GM23338 (cell line): ENCODE measurements around the gene INPP5D. TPM values are rescaled to one million over a fixed set of nuclear protein-coding genes. Genes with fewer than 3 reads are reported as not detected.
A peak's percentile ranks its signal among the peaks of the same experiment; 100 is the strongest.

Source experiments
- ATAC-seq: fragments of 200-7000 bp; cut with Tn5 transposase; 3 replicates; pipeline ENCODE4 v1.9.1; 2020
- DNase-seq: peaks from one replicate; pipeline ENCODE4 v3.0.0-alpha.2; 2015; ENCODE audit warnings: low spot score
- H2AFZ ChIP-seq: fragments of 200-600 bp; sonication (generic); 2 replicates; pipeline ENCODE4 v1.8.0; 2016; ENCODE audit warnings: antibody characterized with exemption, mild to moderate bottlenecking, moderate library complexity
- H3F3A ChIP-seq: fragments of 200-600 bp; sonication (generic); replicated peaks from 2 replicates; pipeline ENCODE4 v1.8.0; 2017; ENCODE audit warnings: antibody characterized with exemption, mixed run types, low read depth
- H3K27ac ChIP-seq: fragments of 200-600 bp; sonication (generic); 2 replicates; pipeline ENCODE4 v1.6.1; 2016; ENCODE audit warnings: low read depth
- H3K27me3 ChIP-seq: fragments of 200-600 bp; sonication (generic); 2 replicates; pipeline ENCODE4 v1.8.0; 2016; ENCODE audit warnings: mild to moderate bottlenecking, mixed run types, moderate library complexity; ENCODE audit not compliant: insufficient read depth
- H3K36me3 ChIP-seq: fragments of 200-600 bp; sonication (generic); 2 replicates; pipeline ENCODE4 v1.8.0; 2016; ENCODE audit warnings: mild to moderate bottlenecking; ENCODE audit not compliant: insufficient read depth
- H3K4me1 ChIP-seq: fragments of 200-600 bp; sonication (generic); 2 replicates; pipeline ENCODE4 v1.8.0; 2016; ENCODE audit warnings: mild to moderate bottlenecking, moderate library complexity; ENCODE audit not compliant: insufficient read depth
- H3K4me2 ChIP-seq: fragments of 200-600 bp; sonication (generic); 2 replicates; pipeline ENCODE4 v1.7.1; 2017; ENCODE audit warnings: mixed run types
- H3K4me3 ChIP-seq: fragments of 200-600 bp; sonication (generic); 2 replicates; pipeline ENCODE4 v1.6.1; 2016; ENCODE audit warnings: mixed run types
- H3K79me2 ChIP-seq: fragments of 200-600 bp; sonication (generic); replicated peaks from 2 replicates; pipeline ENCODE4 v1.8.0; 2017; ENCODE audit warnings: mild to moderate bottlenecking; ENCODE audit not compliant: insufficient read depth
- H3K9me2 ChIP-seq: fragments of 200-600 bp; sonication (generic); 2 replicates; pipeline ENCODE4 v1.8.0; 2017; ENCODE audit not compliant: insufficient read depth
- H4K20me1 ChIP-seq: fragments of 200-600 bp; sonication (generic); replicated peaks from 2 replicates; pipeline ENCODE4 v1.8.0; 2017; ENCODE audit warnings: mild to moderate bottlenecking; ENCODE audit not compliant: insufficient read depth
- H3K27ac Mint-ChIP-seq: 2 replicates; pipeline ENCODE4 v1.8.0; 2020; ENCODE audit warnings: inconsistent platforms, mild to moderate bottlenecking, moderate library complexity, mixed read lengths
- H3K27me3 Mint-ChIP-seq: 3 replicates; pipeline ENCODE4 v1.8.0; 2022; ENCODE audit warnings: low read depth, mild to moderate bottlenecking, moderate library complexity, mixed read lengths, inconsistent platforms; ENCODE audit not compliant: insufficient read depth, poor library complexity
- H3K36me3 Mint-ChIP-seq: 3 replicates; pipeline ENCODE4 v1.8.0; 2021; ENCODE audit warnings: low read depth, mild to moderate bottlenecking, inconsistent platforms, moderate library complexity, mixed read lengths
- H3K4me1 Mint-ChIP-seq: 3 replicates; pipeline ENCODE4 v1.8.0; 2020; ENCODE audit warnings: mild to moderate bottlenecking, inconsistent platforms, mixed read lengths
- H3K4me3 Mint-ChIP-seq: 3 replicates; pipeline ENCODE4 v1.8.0; 2021; ENCODE audit warnings: moderate library complexity, mild to moderate bottlenecking, inconsistent platforms, mixed read lengths
- H3K9me3 Mint-ChIP-seq: 3 replicates; pipeline ENCODE4 v1.8.0; 2020; ENCODE audit warnings: moderate library complexity, mild to moderate bottlenecking, inconsistent platforms, mixed read lengths
- CREB1 ChIP-seq: fragments of 250-450 bp; sonication (Bioruptor Pico); IDR thresholded peaks from 2 replicates; pipeline ENCODE4 v1.5.0; 2020; ENCODE audit warnings: low read depth, mild to moderate bottlenecking, moderate library complexity
- CTCF ChIP-seq, 2 experiments: fragments of 200-600 bp in 1 of 2; sonication (generic) in 1 of 2; conservative IDR thresholded peaks; 2 replicates each; pipeline versions ENCODE4 v1.5.1 to v1.6.1; 2016 to 2017; ENCODE audit warnings: antibody characterized with exemption in 2 of 2, low read depth in 2 of 2, mild to moderate bottlenecking in 2 of 2, moderate library complexity in 1 of 2
- ETS1 ChIP-seq: IDR thresholded peaks from 2 replicates; pipeline ENCODE4 v1.6.1; 2016; ENCODE audit warnings: antibody characterized with exemption
- EZH2 ChIP-seq: fragments of 200-600 bp; sonication (generic); IDR thresholded peaks from one replicate; pipeline ENCODE4 v1.8.0; 2017; ENCODE audit warnings: antibody characterized with exemption, mild to moderate bottlenecking, low read depth; ENCODE audit not compliant: unreplicated experiment
- EZH2phosphoT487 ChIP-seq: fragments of 200-600 bp; sonication (generic); IDR thresholded peaks from one replicate; pipeline ENCODE4 v1.8.1; 2018; ENCODE audit warnings: antibody characterized with exemption; ENCODE audit not compliant: unreplicated experiment
- JUNB ChIP-seq: IDR thresholded peaks from one replicate; pipeline ENCODE4 v1.6.1; 2016; ENCODE audit warnings: antibody characterized with exemption; ENCODE audit not compliant: unreplicated experiment
- NANOG ChIP-seq: IDR thresholded peaks from 2 replicates; pipeline ENCODE4 v1.6.1; 2016; ENCODE audit warnings: antibody characterized with exemption, borderline replicate concordance
- POLR2AphosphoS5 ChIP-seq: IDR thresholded peaks from 2 replicates; pipeline ENCODE4 v1.6.1; 2016; ENCODE audit warnings: antibody characterized with exemption, low read depth
- REST ChIP-seq: IDR thresholded peaks from one replicate; pipeline ENCODE4 v1.6.1; 2018; ENCODE audit warnings: antibody characterized with exemption; ENCODE audit not compliant: unreplicated experiment
- STAT1 ChIP-seq: IDR thresholded peaks from one replicate; pipeline ENCODE4 v1.6.1; 2016; ENCODE audit warnings: antibody characterized with exemption; ENCODE audit not compliant: unreplicated experiment
- ZNF114 ChIP-seq: fragments of 250-450 bp; sonication (Bioruptor Pico); IDR thresholded peaks from 2 replicates; pipeline ENCODE4 v1.5.0; 2020; ENCODE audit warnings: mild to moderate bottlenecking, moderate library complexity
- ZNF331 ChIP-seq: fragments of 250-450 bp; sonication (Bioruptor Pico); IDR thresholded peaks from 2 replicates; pipeline ENCODE4 v1.5.0; 2020; ENCODE audit warnings: low read depth, mild to moderate bottlenecking, moderate library complexity
- polyA plus RNA-seq: library from polyadenylated mRNA; unstranded; fragments of >200 nt; fragmentation: Nextera tagmentation; extraction: Ambion mirVana; gene quantifications from 2 replicates; pipeline ENCODE4 v1.2.1, GENCODE V29; 2016
- total RNA-seq: library from RNA; depleted of rRNA; stranded (reverse); fragments of >200 nt; shearing (Covaris generic); gene quantifications from 2 replicates; pipeline ENCODE4 v1.2.3, GENCODE V29; 2014
- TF ChIP-seq, protein P1 (sequence below): fragments of 250-450 bp; sonication (Bioruptor Pico); IDR thresholded peaks from 2 replicates; pipeline ENCODE4 v1.5.0; 2020; ENCODE audit warnings: mild to moderate bottlenecking, moderate library complexity

Gene INPP5D
- total and polyA plus RNA-seq, 2 experiments from 2014 or later, result 6.6 to 8.3 TPM

- H3K4me3 ChIP-seq, result no peak overlapping the region
- no peak for DNase-seq
- peak overlapping the region; percentile 66; the same call in 1 of the 2 replicates for H2AFZ ChIP-seq
- H3K36me3 ChIP-seq, result no peaks in the 10 kb centered on the region
- H3K27ac ChIP-seq, result no peak overlapping the region
- H3K4me1 ChIP-seq, result peaks cover 3% of the 10 kb centered on the region; the same call in 1 of the 2 replicates
- no peak overlapping the region for H3K4me3 Mint-ChIP-seq
- no peak for TF ChIP-seq EZH2phosphoT487
- TF ChIP-seq JUNB, result no peak
- TF ChIP-seq ZNF331, result no peak
- TF ChIP-seq CREB1 (CRISPR knock-in tag), result no peak
- no peak for TF ChIP-seq NANOG
- no peak for TF ChIP-seq POLR2AphosphoS5
- TF ChIP-seq, protein P1, sequence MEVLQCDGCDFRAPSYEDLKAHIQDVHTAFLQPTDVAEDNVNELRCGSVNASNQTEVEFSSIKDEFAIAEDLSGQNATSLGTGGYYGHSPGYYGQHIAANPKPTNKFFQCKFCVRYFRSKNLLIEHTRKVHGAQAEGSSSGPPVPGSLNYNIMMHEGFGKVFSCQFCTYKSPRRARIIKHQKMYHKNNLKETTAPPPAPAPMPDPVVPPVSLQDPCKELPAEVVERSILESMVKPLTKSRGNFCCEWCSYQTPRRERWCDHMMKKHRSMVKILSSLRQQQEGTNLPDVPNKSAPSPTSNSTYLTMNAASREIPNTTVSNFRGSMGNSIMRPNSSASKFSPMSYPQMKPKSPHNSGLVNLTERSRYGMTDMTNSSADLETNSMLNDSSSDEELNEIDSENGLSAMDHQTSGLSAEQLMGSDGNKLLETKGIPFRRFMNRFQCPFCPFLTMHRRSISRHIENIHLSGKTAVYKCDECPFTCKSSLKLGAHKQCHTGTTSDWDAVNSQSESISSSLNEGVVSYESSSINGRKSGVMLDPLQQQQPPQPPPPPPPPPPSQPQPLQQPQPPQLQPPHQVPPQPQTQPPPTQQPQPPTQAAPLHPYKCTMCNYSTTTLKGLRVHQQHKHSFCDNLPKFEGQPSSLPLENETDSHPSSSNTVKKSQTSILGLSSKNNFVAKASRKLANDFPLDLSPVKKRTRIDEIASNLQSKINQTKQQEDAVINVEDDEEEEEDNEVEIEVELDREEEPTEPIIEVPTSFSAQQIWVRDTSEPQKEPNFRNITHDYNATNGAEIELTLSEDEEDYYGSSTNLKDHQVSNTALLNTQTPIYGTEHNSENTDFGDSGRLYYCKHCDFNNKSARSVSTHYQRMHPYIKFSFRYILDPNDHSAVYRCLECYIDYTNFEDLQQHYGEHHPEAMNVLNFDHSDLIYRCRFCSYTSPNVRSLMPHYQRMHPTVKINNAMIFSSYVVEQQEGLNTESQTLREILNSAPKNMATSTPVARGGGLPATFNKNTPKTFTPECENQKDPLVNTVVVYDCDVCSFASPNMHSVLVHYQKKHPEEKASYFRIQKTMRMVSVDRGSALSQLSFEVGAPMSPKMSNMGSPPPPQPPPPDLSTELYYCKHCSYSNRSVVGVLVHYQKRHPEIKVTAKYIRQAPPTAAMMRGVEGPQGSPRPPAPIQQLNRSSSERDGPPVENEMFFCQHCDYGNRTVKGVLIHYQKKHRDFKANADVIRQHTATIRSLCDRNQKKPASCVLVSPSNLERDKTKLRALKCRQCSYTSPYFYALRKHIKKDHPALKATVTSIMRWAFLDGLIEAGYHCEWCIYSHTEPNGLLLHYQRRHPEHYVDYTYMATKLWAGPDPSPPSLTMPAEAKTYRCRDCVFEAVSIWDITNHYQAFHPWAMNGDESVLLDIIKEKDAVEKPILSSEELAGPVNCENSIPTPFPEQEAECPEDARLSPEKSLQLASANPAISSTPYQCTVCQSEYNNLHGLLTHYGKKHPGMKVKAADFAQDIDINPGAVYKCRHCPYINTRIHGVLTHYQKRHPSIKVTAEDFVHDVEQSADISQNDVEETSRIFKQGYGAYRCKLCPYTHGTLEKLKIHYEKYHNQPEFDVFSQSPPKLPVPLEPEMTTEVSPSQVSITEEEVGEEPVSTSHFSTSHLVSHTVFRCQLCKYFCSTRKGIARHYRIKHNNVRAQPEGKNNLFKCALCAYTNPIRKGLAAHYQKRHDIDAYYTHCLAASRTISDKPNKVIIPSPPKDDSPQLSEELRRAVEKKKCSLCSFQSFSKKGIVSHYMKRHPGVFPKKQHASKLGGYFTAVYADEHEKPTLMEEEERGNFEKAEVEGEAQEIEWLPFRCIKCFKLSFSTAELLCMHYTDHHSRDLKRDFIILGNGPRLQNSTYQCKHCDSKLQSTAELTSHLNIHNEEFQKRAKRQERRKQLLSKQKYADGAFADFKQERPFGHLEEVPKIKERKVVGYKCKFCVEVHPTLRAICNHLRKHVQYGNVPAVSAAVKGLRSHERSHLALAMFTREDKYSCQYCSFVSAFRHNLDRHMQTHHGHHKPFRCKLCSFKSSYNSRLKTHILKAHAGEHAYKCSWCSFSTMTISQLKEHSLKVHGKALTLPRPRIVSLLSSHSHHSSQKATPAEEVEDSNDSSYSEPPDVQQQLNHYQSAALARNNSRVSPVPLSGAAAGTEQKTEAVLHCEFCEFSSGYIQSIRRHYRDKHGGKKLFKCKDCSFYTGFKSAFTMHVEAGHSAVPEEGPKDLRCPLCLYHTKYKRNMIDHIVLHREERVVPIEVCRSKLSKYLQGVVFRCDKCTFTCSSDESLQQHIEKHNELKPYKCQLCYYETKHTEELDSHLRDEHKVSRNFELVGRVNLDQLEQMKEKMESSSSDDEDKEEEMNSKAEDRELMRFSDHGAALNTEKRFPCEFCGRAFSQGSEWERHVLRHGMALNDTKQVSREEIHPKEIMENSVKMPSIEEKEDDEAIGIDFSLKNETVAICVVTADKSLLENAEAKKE (CRISPR knock-in tag), result no peak
- no peak for TF ChIP-seq EZH2
- no peak for TF ChIP-seq ETS1
- no peak for TF ChIP-seq REST
- TF ChIP-seq STAT1, result no peak
- TF ChIP-seq ZNF114 (CRISPR knock-in tag), result no peak
- no peak for TF ChIP-seq CTCF (conservative IDR thresholded peaks at IDR 0.05; ENCODE audit: low read depth in 2 of 2)
- no peaks in the 10 kb centered on the region for H3K27me3 ChIP-seq
- H3K9me3 Mint-ChIP-seq, result no peaks in the 10 kb centered on the region; the same call in 2 of the 3 replicates
- no peaks in the 10 kb centered on the region for H3F3A ChIP-seq
- no peak overlapping the region for H3K4me2 ChIP-seq
- H3K27ac Mint-ChIP-seq, result no peak overlapping the region
- H4K20me1 ChIP-seq, result no peaks in the 10 kb centered on the region
- H3K27me3 Mint-ChIP-seq, result peaks cover 3% of the 10 kb centered on the region
- H3K4me1 Mint-ChIP-seq, result peaks cover 5% of the 10 kb centered on the region; the same call in 2 of the 3 replicates
- H3K9me2 ChIP-seq, result no peaks in the 10 kb centered on the region
- no peaks in the 10 kb centered on the region for H3K36me3 Mint-ChIP-seq
- no peaks in the 10 kb centered on the region for H3K79me2 ChIP-seq
- ATAC-seq, result no peak
Observed at GRCh38 chr2:233124421-233125080, 64.4 kb downstream of the INPP5D start.
